Measurements from ENCODE around the gene LIMD2. TPM values are rescaled to one million over a fixed set of nuclear protein-coding genes. Genes with fewer than 3 reads are reported as not detected.

LIMD2 gene
- total RNA-seq, 4 donors from 2014 or later: 3.8 to 23.2 (median 11.8) TPM

GRCh38 chr17:63688396-63689020 is 11.4 kb downstream of the LIMD2 start:
- Histone ChIP-seq H3K4me1 (peaks cover 0 to 10% of the 10 kb centered on the region in 2 donors), H3K4me3 (no peak overlapping the region), H3K27ac (no peak overlapping the region), H3K9me3 (no peaks in the 10 kb centered on the region), H3K27me3 (no peaks in the 10 kb centered on the region), H3K36me3 (no peaks in the 10 kb centered on the region)
- DNase-seq: no peak
- intact Hi-C loops (cut with DNase I; ENCODE audit: low total_unique reads): no loop called here
- TF ChIP-seq CTCF (IDR thresholded peaks at IDR 0.05) (no peak), POLR2A (IDR thresholded peaks at IDR 0.05) (no peak)

- no peak overlapping the region for H3K4me3 ChIP-seq
- H3K27me3 ChIP-seq: no peaks in the 10 kb centered on the region
- peaks cover 0 to 10% of the 10 kb centered on the region in 2 donors for H3K4me1 ChIP-seq
- TF ChIP-seq POLR2A (IDR thresholded peaks at IDR 0.05) (no peak), CTCF (IDR thresholded peaks at IDR 0.05) (no peak)
- no peak overlapping the region for H3K27ac ChIP-seq
- no peaks in the 10 kb centered on the region for H3K9me3 ChIP-seq
- H3K36me3 ChIP-seq: no peaks in the 10 kb centered on the region
- no peak for DNase-seq
- intact Hi-C loops (cut with DNase I; ENCODE audit: low total_unique reads): no loop called here
Measured at GRCh38 chr17:63686138-63686685, 13.7 kb downstream of the LIMD2 start.

- no peak overlapping the region for H3K27ac ChIP-seq
- no peak for TF ChIP-seq POLR2A (IDR thresholded peaks at IDR 0.05)
- TF ChIP-seq CTCF (IDR thresholded peaks at IDR 0.05): no peak
- peaks cover 0 to 10% of the 10 kb centered on the region in 2 donors for H3K4me1 ChIP-seq
Measured at GRCh38 chr17:63685578-63685977, 14.3 kb downstream of the LIMD2 start.

GRCh38 chr17:63685041-63685440 is 14.9 kb downstream of the LIMD2 start:
- H3K27ac ChIP-seq: peak overlapping the region in 1 of 2 donors; percentile 51
- intact Hi-C loops (cut with DNase I; ENCODE audit: low total_unique reads): no loop called here
- H3K4me1 ChIP-seq: peaks cover 0 to 10% of the 10 kb centered on the region in 2 donors
- no peak overlapping the region for H3K4me3 ChIP-seq
- DNase-seq: no peak
- no peaks in the 10 kb centered on the region for H3K36me3 ChIP-seq
- no peaks in the 10 kb centered on the region for H3K27me3 ChIP-seq
- TF ChIP-seq CTCF (IDR thresholded peaks at IDR 0.05) (no peak), POLR2A (IDR thresholded peaks at IDR 0.05) (no peak)
- H3K9me3 ChIP-seq: no peaks in the 10 kb centered on the region

More at GRCh38 chr17:63685578-63685977, 14.3 kb downstream of the LIMD2 start:
- H3K4me3 ChIP-seq: no peak overlapping the region
- intact Hi-C loops (cut with DNase I; ENCODE audit: low total_unique reads): no loop called here
- no peaks in the 10 kb centered on the region for H3K36me3 ChIP-seq
- H3K27me3 ChIP-seq: no peaks in the 10 kb centered on the region
- no peaks in the 10 kb centered on the region for H3K9me3 ChIP-seq
- no peak for DNase-seq

GRCh38 chr17:63682981-63683380 is 16.9 kb downstream of the LIMD2 start:
- Histone ChIP-seq H3K4me1 (peaks cover 0 to 10% of the 10 kb centered on the region in 2 donors), H3K27me3 (no peaks in the 10 kb centered on the region), H3K4me3 (no peak overlapping the region), H3K27ac (no peak overlapping the region), H3K9me3 (no peaks in the 10 kb centered on the region), H3K36me3 (no peaks in the 10 kb centered on the region)
- intact Hi-C loops (cut with DNase I; ENCODE audit: low total_unique reads): no loop called here
- no peak for TF ChIP-seq CTCF (IDR thresholded peaks at IDR 0.05)
- TF ChIP-seq POLR2A (IDR thresholded peaks at IDR 0.05): no peak
- no peak for DNase-seq
